ENCODE measurements around the gene SAMD14.

GRCh38 chr17:50152736-50153135 is 22.8 kb upstream of the SAMD14 start:
- TF ChIP-seq POLR2A (IDR thresholded peaks at IDR 0.05), result no peak
- TF ChIP-seq CTCF (IDR thresholded peaks at IDR 0.05), result no peak

All from right lobe of liver (tissue), 4 donors.